SK-N-SH treated with all-trans-retinoic acid at 6 μM for 48 hours (cell line): Measurements from ENCODE around the gene MAPKBP1.

Experiments
- ATAC-seq: fragments of 200-7000 bp; cut with Tn5 transposase; 3 replicates; pipeline ENCODE4 v1.9.1; 2020; ENCODE audit warnings: mild to moderate bottlenecking, moderate library complexity
- ARNTL ChIP-seq: fragments of 450-650 bp; formaldehyde crosslinking; IDR thresholded peaks from 2 replicates; pipeline ENCODE4 v1.5.0; 2020; ENCODE audit warnings: low read depth, mild to moderate bottlenecking, moderate library complexity, borderline replicate concordance
- CREB5 ChIP-seq: fragments of 250-450 bp; sonication (Bioruptor Pico); IDR thresholded peaks from 2 replicates; pipeline ENCODE4 v1.5.1; 2020; ENCODE audit warnings: low read depth, mild to moderate bottlenecking, moderate library complexity
- CSRNP3 ChIP-seq: fragments of 250-450 bp; sonication (Bioruptor Pico); IDR thresholded peaks from 2 replicates; pipeline ENCODE4 v1.5.1; 2021; ENCODE audit warnings: mild to moderate bottlenecking, moderate library complexity
- ESRRG ChIP-seq: fragments of 250-450 bp; sonication (Bioruptor Pico); IDR thresholded peaks from 2 replicates; pipeline ENCODE4 v1.6.1; 2021; ENCODE audit warnings: mild to moderate bottlenecking
- GLIS3 ChIP-seq: fragments of 250-450 bp; sonication (Bioruptor Pico); IDR thresholded peaks from 2 replicates; pipeline ENCODE4 v1.5.0; 2020; ENCODE audit warnings: mild to moderate bottlenecking, moderate library complexity
- ISL1 ChIP-seq: fragments of 250-450 bp; sonication (Bioruptor Pico); IDR thresholded peaks from 2 replicates; pipeline ENCODE4 v2.1.2; 2022; ENCODE audit warnings: mild to moderate bottlenecking, moderate library complexity
- OSR1 ChIP-seq: fragments of 250-450 bp; sonication (Bioruptor Pico); IDR thresholded peaks from 2 replicates; pipeline ENCODE4 v1.8.0; 2022; ENCODE audit warnings: moderate library complexity, mild to moderate bottlenecking, inconsistent platforms
- PATZ1 ChIP-seq: fragments of 250-450 bp; sonication (Bioruptor Pico); IDR thresholded peaks from 2 replicates; pipeline ENCODE4 v1.8.0; 2020; ENCODE audit warnings: mild to moderate bottlenecking, moderate library complexity, borderline replicate concordance
- POU6F1 ChIP-seq: fragments of 250-450 bp; sonication (Bioruptor Pico); IDR thresholded peaks from 2 replicates; pipeline ENCODE4 v1.8.0; 2021; ENCODE audit warnings: low read depth, mild to moderate bottlenecking, moderate library complexity, borderline replicate concordance
- PPARA ChIP-seq: fragments of 250-450 bp; sonication (Bioruptor Pico); IDR thresholded peaks from 2 replicates; pipeline ENCODE4 v1.5.0; 2020; ENCODE audit warnings: mild to moderate bottlenecking, borderline replicate concordance
- RARB ChIP-seq: fragments of 250-450 bp; sonication (Bioruptor Pico); IDR thresholded peaks from 2 replicates; pipeline ENCODE4 v1.8.0; 2021; ENCODE audit warnings: mild to moderate bottlenecking, moderate library complexity
- SNAI2 ChIP-seq: fragments of 250-450 bp; sonication (Bioruptor Pico); IDR thresholded peaks from 2 replicates; pipeline ENCODE4 v1.5.0; 2020; ENCODE audit warnings: mild to moderate bottlenecking, moderate library complexity
- TCF4 ChIP-seq: fragments of 250-450 bp; sonication (Bioruptor Pico); IDR thresholded peaks from 2 replicates; pipeline ENCODE4 v1.8.0; 2021; ENCODE audit warnings: mild to moderate bottlenecking, moderate library complexity, borderline replicate concordance
- TOX ChIP-seq: fragments of 250-450 bp; sonication (Bioruptor Pico); IDR thresholded peaks from 2 replicates; pipeline ENCODE4 v1.8.0; 2021; ENCODE audit warnings: mild to moderate bottlenecking, moderate library complexity, borderline replicate concordance
- TSHZ2 ChIP-seq: fragments of 250-450 bp; sonication (Bioruptor Pico); IDR thresholded peaks from 2 replicates; pipeline ENCODE4 v1.5.0; 2020; ENCODE audit warnings: mild to moderate bottlenecking, moderate library complexity
- ZC3H10 ChIP-seq: fragments of 250-450 bp; sonication (Bioruptor Pico); IDR thresholded peaks from 2 replicates; pipeline ENCODE4 v1.5.1; 2021; ENCODE audit warnings: mild to moderate bottlenecking, moderate library complexity
- ZNF565 ChIP-seq: fragments of 450-650 bp; formaldehyde crosslinking; conservative IDR thresholded peaks from 2 replicates; pipeline ENCODE4 v1.5.0; 2020; ENCODE audit warnings: low read depth, mild to moderate bottlenecking, moderate library complexity
- ZNF70 ChIP-seq: fragments of 450-650 bp; formaldehyde crosslinking; IDR thresholded peaks from 2 replicates; pipeline ENCODE4 v1.5.0; 2020; ENCODE audit warnings: mild to moderate bottlenecking, moderate library complexity
- ZNF8 ChIP-seq: fragments of 450-650 bp; formaldehyde crosslinking; IDR thresholded peaks from 2 replicates; pipeline ENCODE4 v1.5.0; 2020; ENCODE audit warnings: mild to moderate bottlenecking, moderate library complexity

The MAPKBP1 gene

GRCh38 chr15:41855261-41855961 is 81.1 kb downstream of the MAPKBP1 start:
- no peak for TF ChIP-seq ARNTL
- TF ChIP-seq PPARA (CRISPR knock-in tag) = no peak
- TF ChIP-seq CREB5 (CRISPR knock-in tag) = no peak
- TF ChIP-seq OSR1 (CRISPR knock-in tag) = no peak
- TF ChIP-seq CSRNP3 (CRISPR knock-in tag) = no peak
- TF ChIP-seq RARB = no peak
- TF ChIP-seq SNAI2 = no peak
- TF ChIP-seq TCF4 (CRISPR knock-in tag) = no peak
- no peak for TF ChIP-seq ISL1 (CRISPR knock-in tag)
- no peak for TF ChIP-seq TOX (CRISPR knock-in tag)
- TF ChIP-seq PATZ1 (CRISPR knock-in tag) = no peak
- no peak for TF ChIP-seq GLIS3 (CRISPR knock-in tag)
- no peak for TF ChIP-seq TSHZ2 (CRISPR knock-in tag)
- TF ChIP-seq POU6F1 (CRISPR knock-in tag) = no peak
- TF ChIP-seq ZNF8 (CRISPR knock-in tag) = no peak
- no peak for ATAC-seq

- no peak for TF ChIP-seq PPARA (CRISPR knock-in tag)
- no peak for TF ChIP-seq CREB5 (CRISPR knock-in tag)
- no peak for TF ChIP-seq GLIS3 (CRISPR knock-in tag)
- no peak for TF ChIP-seq ARNTL
- TF ChIP-seq ISL1 (CRISPR knock-in tag) = no peak
- TF ChIP-seq OSR1 (CRISPR knock-in tag) = no peak
- no peak for TF ChIP-seq PATZ1 (CRISPR knock-in tag)
- no peak for TF ChIP-seq TCF4 (CRISPR knock-in tag)
- TF ChIP-seq ZC3H10 (CRISPR knock-in tag) = no peak
- TF ChIP-seq RARB = no peak
- TF ChIP-seq ZNF8 (CRISPR knock-in tag) = no peak
- no peak for TF ChIP-seq SNAI2
- no peak for TF ChIP-seq TOX (CRISPR knock-in tag)
- TF ChIP-seq ZNF565 (CRISPR knock-in tag) = no peak
- TF ChIP-seq ZNF70 = no peak
- TF ChIP-seq ESRRG (CRISPR knock-in tag) = no peak
- TF ChIP-seq, all 23 proteins: peak for 0
- ATAC-seq = no peak
Observed at GRCh38 chr15:41856262-41856661, 82.0 kb downstream of the MAPKBP1 start.
